ENCODE data around the gene CEACAM18. TPM values are rescaled to one million over a fixed set of nuclear protein-coding genes. Genes with fewer than 3 reads are reported as not detected.

CEACAM18 gene
- not detected in 5 replicates for total RNA-seq (2022; extraction: Qiagen RNA extraction; ENCODE audit: low read depth)

DNA sequence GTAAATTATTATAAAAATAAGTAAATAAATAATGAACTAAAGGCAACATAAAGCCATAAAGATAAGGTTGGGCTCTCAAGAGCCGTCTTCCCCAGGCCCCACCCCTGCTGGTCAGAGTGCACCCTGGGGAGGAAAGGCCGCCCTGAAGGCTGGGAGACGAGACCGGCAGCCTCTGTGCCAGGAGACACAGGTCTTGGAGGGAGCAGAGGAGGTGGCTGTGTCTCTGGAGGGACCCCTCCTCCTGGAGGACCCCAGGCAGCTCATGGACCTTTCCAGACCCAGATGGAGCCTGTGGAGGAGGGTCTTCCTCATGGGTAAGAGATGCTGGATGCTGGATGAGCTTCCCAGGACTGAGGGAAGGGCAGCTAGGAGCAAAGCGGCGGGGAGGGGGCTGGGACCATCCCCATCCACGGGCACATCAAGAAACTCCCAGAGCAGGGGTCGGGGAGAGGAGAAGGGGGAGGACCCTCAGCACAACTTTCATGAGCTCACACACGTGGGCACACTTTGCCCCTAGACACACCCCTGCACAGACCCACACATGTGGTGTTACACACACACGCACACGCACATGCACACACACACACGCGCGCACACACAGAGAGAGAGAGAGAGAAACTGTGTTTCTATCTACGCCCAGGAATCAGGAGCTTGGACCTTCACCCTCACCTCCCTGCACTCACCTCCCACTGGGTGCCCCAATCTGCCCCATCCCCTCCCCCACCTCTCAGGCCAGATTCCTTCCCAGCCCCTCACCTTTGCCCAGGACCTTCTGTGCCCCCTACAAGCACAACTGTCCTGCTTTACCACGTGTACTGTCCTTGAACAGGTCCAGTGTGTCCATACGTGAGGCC, at the start of gene CEACAM18:
Gene CEACAM18 (plus strand): TSS at position 159 of the 854 bp plus-strand sequence.

DNA sequence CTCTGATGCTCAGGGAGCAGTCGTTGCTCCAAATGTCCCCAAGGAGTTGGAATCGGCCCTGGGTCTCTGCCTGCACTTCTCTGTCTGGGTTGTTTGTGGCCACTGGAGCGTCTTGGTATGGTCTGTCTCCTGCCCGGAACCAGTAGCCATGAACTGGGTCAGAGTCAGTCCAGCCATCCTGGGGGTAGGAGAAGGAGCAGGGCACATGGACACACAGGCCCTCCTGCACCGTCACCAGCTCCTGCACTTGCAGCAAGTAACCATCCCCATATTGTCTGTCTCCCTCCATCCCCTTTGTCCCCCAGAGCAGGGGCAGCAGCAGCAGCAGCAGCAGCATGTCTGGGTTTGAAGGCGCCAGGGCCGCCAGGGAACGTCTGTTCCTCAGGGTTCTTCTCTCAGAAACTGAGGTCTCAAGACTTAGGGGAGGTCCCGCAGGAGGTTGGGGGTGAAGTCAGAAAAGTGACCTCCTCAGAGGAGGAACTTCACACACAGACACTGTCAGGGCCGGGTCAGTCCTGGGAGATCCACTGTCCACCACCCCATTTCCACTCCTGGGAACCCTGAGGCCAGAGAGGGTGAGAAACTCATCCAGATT, 20.2 kb upstream of the CEACAM18 start, which contains the start of gene SIGLEC8:
Gene SIGLEC8 (minus strand): TSS at position 404 of the 595 bp plus-strand sequence. CDS start 67 bp downstream, at position 337.

DNA sequence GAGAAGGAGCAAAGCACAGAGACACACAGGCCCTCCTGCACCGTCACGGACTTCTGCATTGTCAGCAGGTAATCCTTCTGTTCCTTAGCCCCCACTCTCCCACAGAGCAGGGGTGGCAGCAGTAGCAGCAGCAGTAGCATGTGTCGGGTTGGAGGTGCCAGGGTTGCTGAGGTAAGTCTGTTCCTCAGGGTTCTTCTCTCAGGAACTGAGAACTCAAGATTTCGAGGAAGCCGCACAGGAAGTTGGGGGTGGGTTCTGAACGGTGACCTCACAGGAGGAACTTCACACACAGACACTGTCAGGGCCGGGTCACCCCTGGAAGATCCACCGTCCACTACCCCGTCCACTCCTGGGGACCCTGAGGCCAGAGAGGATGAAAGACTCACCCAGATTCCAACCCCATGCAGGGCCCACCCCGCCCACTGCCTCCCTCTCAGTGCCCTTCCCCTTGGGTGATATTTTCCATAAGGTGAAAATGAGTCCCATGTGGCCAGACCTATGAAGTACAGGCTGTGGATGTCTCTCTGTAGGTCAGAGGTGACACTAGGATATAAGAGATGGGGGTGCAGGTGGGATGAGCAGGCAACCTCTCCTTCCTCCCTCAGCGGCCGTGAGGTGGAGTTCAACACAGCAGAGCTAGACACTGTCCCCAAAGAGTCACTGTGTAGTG, 23.4 kb downstream of the CEACAM18 start, which contains the start of gene SIGLEC12:
Gene SIGLEC12 (minus strand): TSS at position 207 of the 670 bp plus-strand sequence. CDS start 67 bp downstream, at position 140.

DNA sequence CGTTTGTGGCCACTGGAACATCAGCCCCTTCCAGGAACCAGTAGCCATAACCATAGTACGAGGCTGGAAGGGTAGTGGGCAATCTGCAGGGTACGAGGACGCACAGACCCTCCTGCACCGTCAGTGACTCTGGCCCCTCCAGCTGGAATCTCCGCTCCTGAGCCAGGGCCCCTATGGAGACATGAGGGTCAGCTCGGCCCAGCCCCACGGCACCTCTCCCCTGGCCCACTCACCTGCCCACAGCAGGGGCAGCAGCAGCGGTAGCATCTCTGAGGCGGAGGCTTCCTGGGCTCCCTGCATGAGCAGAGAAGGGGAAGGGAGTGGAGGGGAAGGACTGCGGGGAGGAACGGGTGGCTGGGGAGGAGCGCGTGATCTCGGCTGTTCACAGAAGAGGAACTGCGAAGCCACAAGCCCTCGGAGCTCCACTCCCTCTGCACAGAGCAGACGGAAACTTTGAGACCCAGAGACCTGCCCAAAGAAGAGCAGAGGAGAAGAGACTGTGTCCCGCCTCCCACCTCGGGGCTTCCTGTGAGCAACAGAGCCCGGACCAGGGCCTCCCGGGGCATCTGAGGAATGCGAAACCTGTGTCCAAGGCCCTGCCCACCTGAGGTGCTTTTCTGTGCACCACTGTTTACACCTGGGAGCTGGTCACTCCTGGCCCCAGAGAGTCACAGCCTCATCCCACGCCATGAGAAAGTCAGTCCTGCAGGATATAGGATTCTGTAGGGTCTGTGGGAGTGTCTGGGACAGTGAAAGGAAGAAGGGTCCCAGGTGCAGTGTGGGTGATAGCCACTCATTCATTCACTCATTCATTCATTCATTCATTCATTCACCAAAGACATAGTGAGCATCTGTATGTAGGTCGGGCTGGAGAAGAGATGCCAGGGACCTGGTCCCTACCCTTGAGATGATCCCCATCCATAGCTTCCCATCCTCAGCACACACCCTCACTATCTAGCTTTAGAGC, 53.3 kb downstream of the CEACAM18 start, which contains the start of gene SIGLEC6:
Gene SIGLEC6 (minus strand): TSS at position 322 of the 967 bp plus-strand sequence. CDS start 22 bp downstream, at position 300.

Other genes starting within 250 kb of the CEACAM18 start
- gene SIGLECL1, start 227.5 kb upstream of the CEACAM18 start, total RNA-seq (2022; extraction: Qiagen RNA extraction; ENCODE audit: low read depth), result not detected in 5 replicates
- 0.02 to 0.09 TPM (median 0.05 TPM) in 3 of 5 replicates, not detected in the others for gene IGLON5, start 166.9 kb upstream of the CEACAM18 start, total RNA-seq (2022; extraction: Qiagen RNA extraction; ENCODE audit: low read depth)
- 6.6 to 11.1 TPM (median 9.1 TPM) in 5 replicates for gene VSIG10L, start 136.4 kb upstream of the CEACAM18 start, total RNA-seq (2022; extraction: Qiagen RNA extraction; ENCODE audit: low read depth)
- gene ETFB, start 112.2 kb upstream of the CEACAM18 start, total RNA-seq (2022; extraction: Qiagen RNA extraction; ENCODE audit: low read depth), result 180 to 255 TPM (median 204 TPM) in 5 replicates
- gene CLDND2, start 109.5 kb upstream of the CEACAM18 start, total RNA-seq (2022; extraction: Qiagen RNA extraction; ENCODE audit: low read depth), result 5.1 to 9.3 TPM (median 7.5 TPM) in 5 replicates
- gene NKG7, start 105.9 kb upstream of the CEACAM18 start, total RNA-seq (2022; extraction: Qiagen RNA extraction; ENCODE audit: low read depth), result not detected in 5 replicates
- gene LIM2, start 90.6 kb upstream of the CEACAM18 start, total RNA-seq (2022; extraction: Qiagen RNA extraction; ENCODE audit: low read depth), result not detected in 5 replicates
- not detected in 5 replicates for gene C19orf84, start 87.9 kb upstream of the CEACAM18 start, total RNA-seq (2022; extraction: Qiagen RNA extraction; ENCODE audit: low read depth)
- gene SIGLEC10, start 60.9 kb upstream of the CEACAM18 start, total RNA-seq (2022; extraction: Qiagen RNA extraction; ENCODE audit: low read depth), result 0.05 TPM in 1 of 5 replicates, not detected in the others
- gene SIGLEC8, start 20.1 kb upstream of the CEACAM18 start, total RNA-seq (2022; extraction: Qiagen RNA extraction; ENCODE audit: low read depth), result not detected in 5 replicates
- not detected in 5 replicates for gene SIGLEC12, start 23.3 kb downstream of the CEACAM18 start, total RNA-seq (2022; extraction: Qiagen RNA extraction; ENCODE audit: low read depth)
- gene SIGLEC6, start 53.1 kb downstream of the CEACAM18 start, total RNA-seq (2022; extraction: Qiagen RNA extraction; ENCODE audit: low read depth), result not detected in 5 replicates
- 3.7 to 5.9 TPM (median 4.2 TPM) in 5 replicates for gene ZNF175, start 92.7 kb downstream of the CEACAM18 start, total RNA-seq (2022; extraction: Qiagen RNA extraction; ENCODE audit: low read depth)
- not detected in 5 replicates for gene SIGLEC5, start 151.9 kb downstream of the CEACAM18 start, total RNA-seq (2022; extraction: Qiagen RNA extraction; ENCODE audit: low read depth)
- gene SIGLEC14, start 168.3 kb downstream of the CEACAM18 start, total RNA-seq (2022; extraction: Qiagen RNA extraction; ENCODE audit: low read depth), result 0.06 to 0.07 TPM in 2 of 5 replicates, not detected in the others
- 13.6 to 14.4 TPM (median 13.8 TPM) in 5 replicates for gene SPACA6, start 214.8 kb downstream of the CEACAM18 start, total RNA-seq (2022; extraction: Qiagen RNA extraction; ENCODE audit: low read depth)
- gene HAS1, start 245.5 kb downstream of the CEACAM18 start, total RNA-seq (2022; extraction: Qiagen RNA extraction; ENCODE audit: low read depth), result not detected in 5 replicates

Data from A549 treated with DMSO at 1 μM for 4 hours (cell line).